NOMO-1 (cell line): ENCODE results near the gene PNKP.
A peak's percentile ranks its signal among the peaks of the same experiment; 100 is the strongest.

Experiments used
- DNase-seq, 2 experiments: peaks; one replicate each; lab custom pipeline; 2025; ENCODE audit not compliant: unreplicated experiment in 2 of 2; lab: John Stamatoyannopoulos, UW

Gene PNKP

GRCh38 chr19:49890349-49891311 is 23.3 kb upstream of the PNKP start:
- DNase-seq, result no peak

- DNase-seq, result no peak
Observed at GRCh38 chr19:49889687-49890348, 22.4 kb upstream of the PNKP start.

GRCh38 chr19:49889038-49889686 is 21.8 kb upstream of the PNKP start:
- no peak for DNase-seq

GRCh38 chr19:49888510-49888824 is 21.1 kb upstream of the PNKP start:
- no peak for DNase-seq

- DNase-seq, result no peak
Observed at GRCh38 chr19:49887665-49888509, 20.5 kb upstream of the PNKP start.

GRCh38 chr19:49887037-49887664 is 19.8 kb upstream of the PNKP start:
- DNase-seq, result no peak

GRCh38 chr19:49884760-49885159 is 17.4 kb upstream of the PNKP start:
- no peak for DNase-seq

- no peak for DNase-seq
Observed at GRCh38 chr19:49884109-49884508, 16.7 kb upstream of the PNKP start.

GRCh38 chr19:49883094-49883493 is 15.7 kb upstream of the PNKP start:
- no peak for DNase-seq

GRCh38 chr19:49882643-49883042 is 15.3 kb upstream of the PNKP start:
- DNase-seq, result no peak

- DNase-seq, result no peak
Observed at GRCh38 chr19:49881672-49882394, 14.5 kb upstream of the PNKP start.

- no peak for DNase-seq
Observed at GRCh38 chr19:49881186-49881585, 13.8 kb upstream of the PNKP start.

GRCh38 chr19:49880162-49880869 is 12.9 kb upstream of the PNKP start:
- no peak for DNase-seq

- DNase-seq, result peak; percentile 24 to 32
Observed at GRCh38 chr19:49879243-49879963, 12.0 kb upstream of the PNKP start.

- no peak for DNase-seq
Observed at GRCh38 chr19:49878744-49879070, 11.3 kb upstream of the PNKP start.

GRCh38 chr19:49877879-49878743 is 10.7 kb upstream of the PNKP start:
- peak; percentile 93 to 95 for DNase-seq

- peak; percentile 99 for DNase-seq
Observed at GRCh38 chr19:49877020-49877878, 9.9 kb upstream of the PNKP start, which contains the start of the genes AKT1S1 and TBC1D17. Gene AKT1S1, minus strand, starts transcription at chr19:49877355. Its CDS starts 4,060 bp downstream, at chr19:49873295. Gene TBC1D17, plus strand, starts transcription at chr19:49877702. Its CDS starts 22 bp downstream, at chr19:49877724.
